ENCODE data around the gene RAD51. TPM values are rescaled to one million over a fixed set of nuclear protein-coding genes. Genes with fewer than 3 reads are reported as not detected.
A peak's percentile ranks its signal among the peaks of the same experiment; 100 is the strongest.

RAD51 gene
- total and polyA plus RNA-seq, 9 of the 15 experiments (the other 6 are each of a cell fraction or from before 2014, with no cell fraction given): 16.0 to 63.8 (median 34.6) TPM

GRCh38 chr15:40762919-40763800 lies 68.2 kb downstream of the RAD51 start (continued):
- TF ChIP-seq RUNX1 (IDR thresholded peaks at IDR 0.05; ENCODE audit: low read depth) (no peak), SMARCE1 (IDR thresholded peaks at IDR 0.05) (peak; percentile 57; the same call in 1 of the 2 replicates), RFX7 (CRISPR knock-in tag; IDR thresholded peaks at IDR 0.05) (no peak), ETV1 (tag; conservative IDR thresholded peaks at IDR 0.05; ENCODE audit: low read depth) (0 out of 2 replicates have a peak, but pooled peaks have one; percentile 23), NFYB (IDR thresholded peaks at IDR 0.05; ENCODE audit: extremely low read depth, insufficient read length) (peak; percentile 49), POLR2H (tag; IDR thresholded peaks at IDR 0.05; ENCODE audit: low read depth) (no peak), CUX1 (CRISPR knock-in tag; IDR thresholded peaks at IDR 0.05) (0 out of 2 replicates have a peak, but pooled peaks have one; percentile 36)
- TF ChIP-seq, protein P1, sequence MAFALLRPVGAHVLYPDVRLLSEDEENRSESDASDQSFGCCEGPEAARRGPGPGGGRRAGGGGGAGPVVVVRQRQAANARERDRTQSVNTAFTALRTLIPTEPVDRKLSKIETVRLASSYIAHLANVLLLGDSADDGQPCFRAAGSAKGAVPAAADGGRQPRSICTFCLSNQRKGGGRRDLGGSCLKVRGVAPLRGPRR (CRISPR knock-in tag; IDR thresholded peaks at IDR 0.05): no peak
- TF ChIP-seq, protein P2, sequence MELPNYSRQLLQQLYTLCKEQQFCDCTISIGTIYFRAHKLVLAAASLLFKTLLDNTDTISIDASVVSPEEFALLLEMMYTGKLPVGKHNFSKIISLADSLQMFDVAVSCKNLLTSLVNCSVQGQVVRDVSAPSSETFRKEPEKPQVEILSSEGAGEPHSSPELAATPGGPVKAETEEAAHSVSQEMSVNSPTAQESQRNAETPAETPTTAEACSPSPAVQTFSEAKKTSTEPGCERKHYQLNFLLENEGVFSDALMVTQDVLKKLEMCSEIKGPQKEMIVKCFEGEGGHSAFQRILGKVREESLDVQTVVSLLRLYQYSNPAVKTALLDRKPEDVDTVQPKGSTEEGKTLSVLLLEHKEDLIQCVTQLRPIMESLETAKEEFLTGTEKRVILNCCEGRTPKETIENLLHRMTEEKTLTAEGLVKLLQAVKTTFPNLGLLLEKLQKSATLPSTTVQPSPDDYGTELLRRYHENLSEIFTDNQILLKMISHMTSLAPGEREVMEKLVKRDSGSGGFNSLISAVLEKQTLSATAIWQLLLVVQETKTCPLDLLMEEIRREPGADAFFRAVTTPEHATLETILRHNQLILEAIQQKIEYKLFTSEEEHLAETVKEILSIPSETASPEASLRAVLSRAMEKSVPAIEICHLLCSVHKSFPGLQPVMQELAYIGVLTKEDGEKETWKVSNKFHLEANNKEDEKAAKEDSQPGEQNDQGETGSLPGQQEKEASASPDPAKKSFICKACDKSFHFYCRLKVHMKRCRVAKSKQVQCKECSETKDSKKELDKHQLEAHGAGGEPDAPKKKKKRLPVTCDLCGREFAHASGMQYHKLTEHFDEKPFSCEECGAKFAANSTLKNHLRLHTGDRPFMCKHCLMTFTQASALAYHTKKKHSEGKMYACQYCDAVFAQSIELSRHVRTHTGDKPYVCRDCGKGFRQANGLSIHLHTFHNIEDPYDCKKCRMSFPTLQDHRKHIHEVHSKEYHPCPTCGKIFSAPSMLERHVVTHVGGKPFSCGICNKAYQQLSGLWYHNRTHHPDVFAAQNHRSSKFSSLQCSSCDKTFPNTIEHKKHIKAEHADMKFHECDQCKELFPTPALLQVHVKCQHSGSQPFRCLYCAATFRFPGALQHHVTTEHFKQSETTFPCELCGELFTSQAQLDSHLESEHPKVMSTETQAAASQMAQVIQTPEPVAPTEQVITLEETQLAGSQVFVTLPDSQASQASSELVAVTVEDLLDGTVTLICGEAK (IDR thresholded peaks at IDR 0.05): no peak
- TF ChIP-seq, protein P2 (CRISPR knock-in tag; IDR thresholded peaks at IDR 0.05): no peak
